ENCODE data around the gene PDE9A.

DNA sequence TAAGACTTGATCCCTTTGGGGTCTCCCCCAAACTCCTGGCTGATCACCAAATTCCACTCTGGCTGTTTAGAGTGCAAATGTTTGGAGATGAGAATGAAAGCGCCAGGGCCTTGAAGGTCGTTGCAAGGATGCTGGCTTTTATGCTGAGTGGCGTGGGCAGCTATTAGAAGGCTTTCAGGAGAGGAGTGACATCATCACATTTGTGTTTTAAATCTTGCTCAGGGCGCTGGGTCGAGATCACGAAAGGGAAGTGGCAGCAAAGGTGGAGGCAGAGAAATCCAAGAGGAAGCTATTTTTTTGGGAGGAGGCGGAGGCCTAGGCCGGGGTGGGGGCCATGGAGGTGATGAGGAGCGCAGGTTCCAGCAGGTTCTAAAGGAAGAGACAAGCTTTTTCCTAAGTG lies 49.3 kb downstream of the PDE9A start:
- TF ChIP-seq CTCF (IDR thresholded peaks at IDR 0.05; ENCODE audit: borderline replicate concordance, extremely low read depth, low read length, poor library complexity, severe bottlenecking) (no peak), EZH2 (IDR thresholded peaks at IDR 0.05; ENCODE audit: borderline replicate concordance, low read depth, low read length, severe bottlenecking) (no peak)

Measured in DND-41 (cell line).